ACHN (cell line): ENCODE results near the gene LATS2.
"Not testable (repeated sequence)": the region's sequence is repeated elsewhere in the genome, so short reads cannot be mapped to it uniquely, and the experiment has no call there.

ENCODE experiments used
- DNase-seq: peaks from one replicate; pipeline ENCODE4 v3.0.0-alpha.2; 2015
- in situ Hi-C: cut with HindIII; loops from 2 replicates; pipeline ENCODE4 v1.10.0; 2017; ENCODE audit warnings: low sequenced_read_pairs, low pct_ligation_motif_present, low pct_unique_long_range_greater_than_20kb

Gene LATS2

GRCh38 chr13:20987599-20987998, 73.8 kb downstream of the LATS2 start:
- in situ Hi-C loops, result no loop called here
- no peak for DNase-seq

DNA sequence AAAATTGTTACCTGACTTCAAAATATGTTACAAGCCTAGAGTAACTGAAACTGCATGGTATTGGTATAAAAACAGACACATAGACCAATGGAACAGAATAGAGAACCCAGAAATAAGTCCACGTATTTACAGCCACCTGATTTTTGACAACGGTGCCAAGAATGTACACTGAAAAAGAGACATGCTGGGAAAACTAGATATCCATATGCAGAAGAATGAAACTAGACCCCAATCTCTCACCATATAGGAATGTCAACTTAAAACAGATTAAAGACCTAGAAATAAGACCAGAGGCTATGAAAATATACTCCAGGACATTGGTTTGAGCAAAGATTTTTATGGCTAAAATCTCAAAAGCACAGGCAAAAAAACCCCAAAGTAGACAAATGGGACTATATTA, 76.5 kb downstream of the LATS2 start:
- in situ Hi-C loops, result no loop called here
- no peak for DNase-seq

DNA sequence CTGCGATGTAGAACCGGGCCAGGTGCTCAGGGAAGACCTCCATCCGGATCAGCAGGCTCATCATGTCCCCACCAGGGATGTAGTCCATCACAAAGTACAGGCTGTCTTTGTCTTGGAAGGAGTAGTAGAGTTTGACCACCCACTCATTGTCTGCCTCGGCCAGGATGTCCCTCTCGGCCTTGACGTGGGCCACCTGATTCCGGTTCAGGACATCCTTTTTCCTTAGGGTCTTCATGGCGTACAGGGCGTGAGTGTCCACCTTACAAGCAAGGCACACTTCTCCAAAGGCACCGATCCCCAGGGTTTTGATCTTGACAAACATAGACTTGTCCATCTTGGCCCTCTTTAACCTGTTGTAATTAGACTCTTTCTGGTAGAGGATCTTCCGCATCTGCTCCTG, 78.0 kb downstream of the LATS2 start:
- in situ Hi-C loops, result no loop called here

DNA sequence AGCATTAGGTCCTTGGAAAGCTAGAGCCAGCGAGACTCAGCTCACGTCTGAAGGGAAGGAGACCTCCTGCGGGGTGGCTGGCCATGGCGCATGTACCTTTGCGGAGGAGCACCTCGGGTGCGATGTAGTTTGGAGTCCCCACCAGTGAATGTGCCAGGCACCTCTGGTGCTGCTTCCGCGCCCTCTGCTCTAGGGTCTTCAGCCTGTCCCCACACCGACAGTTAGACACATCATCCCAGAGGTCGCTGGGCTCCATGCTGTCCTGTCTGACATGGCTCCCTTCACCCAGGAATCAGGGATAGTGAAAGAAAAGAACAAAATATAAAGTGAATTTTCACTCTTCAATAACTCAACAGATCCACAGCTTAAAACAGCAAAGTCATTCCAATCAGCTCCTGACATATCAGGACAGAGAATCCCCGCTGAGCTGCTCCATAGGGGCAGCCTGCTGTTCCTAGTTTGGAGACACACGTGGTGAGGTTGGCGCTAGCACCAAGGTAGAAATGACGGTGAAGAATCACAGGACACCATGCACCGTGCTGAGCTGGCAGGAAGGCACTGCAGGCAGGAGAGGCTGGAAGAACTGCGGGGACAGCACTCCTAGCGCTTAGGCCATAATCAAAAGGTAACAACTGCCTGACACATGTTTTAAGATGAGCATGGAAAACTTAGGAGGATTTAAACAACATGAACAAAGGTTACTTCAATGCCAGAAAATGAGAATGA, 79.9 kb downstream of the LATS2 start:
- in situ Hi-C loops, result no loop called here
- no peak for DNase-seq

More for the DNA sequence above, 78.0 kb downstream of the LATS2 start:
- no peak for DNase-seq

DNA sequence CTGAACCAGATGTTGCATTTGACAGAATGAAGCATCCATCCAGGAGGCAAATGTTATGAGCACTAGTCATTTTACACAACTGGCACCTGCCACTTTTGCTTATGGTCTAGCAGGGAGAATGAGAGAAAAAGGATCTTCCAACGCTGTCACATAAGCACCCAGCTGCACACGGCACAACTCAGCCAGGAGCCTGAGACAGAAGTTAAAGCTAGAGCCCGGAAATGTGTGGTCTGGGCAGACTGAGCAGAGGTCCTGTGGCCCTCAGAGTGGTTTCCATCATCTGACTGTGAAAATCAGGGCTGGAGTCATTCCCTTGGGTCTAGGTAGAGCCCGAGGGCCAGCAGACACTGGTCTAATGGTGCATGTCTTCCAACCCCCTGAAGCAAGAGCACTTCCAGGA, 80.5 kb downstream of the LATS2 start:
- DNase-seq, result no peak
- in situ Hi-C loops, result no loop called here

DNA sequence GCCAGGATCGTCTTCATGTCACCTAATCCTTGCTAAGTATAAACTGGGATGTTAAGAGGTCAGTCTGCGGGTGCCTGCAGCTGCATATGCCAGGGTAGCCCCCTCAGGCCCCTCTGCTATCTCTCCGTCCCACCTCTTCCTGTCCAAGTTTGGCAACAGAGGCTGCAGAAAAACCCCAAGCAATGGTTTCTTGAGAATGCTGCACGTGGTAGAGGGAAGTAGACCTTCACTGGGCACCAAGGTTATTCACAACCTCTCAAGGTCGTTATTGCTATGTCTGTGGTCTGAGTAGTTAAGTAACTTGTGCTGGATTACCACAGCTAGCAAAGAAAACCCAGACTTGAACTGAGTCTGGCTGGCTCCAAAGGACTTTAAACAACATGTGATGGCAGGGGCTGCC, 81.0 kb downstream of the LATS2 start:
- in situ Hi-C loops, result no loop called here
- DNase-seq, result no peak

GRCh38 chr13:20977394-20977793, 84.0 kb downstream of the LATS2 start:
- no peak for DNase-seq
- in situ Hi-C loops, result no loop called here

DNA sequence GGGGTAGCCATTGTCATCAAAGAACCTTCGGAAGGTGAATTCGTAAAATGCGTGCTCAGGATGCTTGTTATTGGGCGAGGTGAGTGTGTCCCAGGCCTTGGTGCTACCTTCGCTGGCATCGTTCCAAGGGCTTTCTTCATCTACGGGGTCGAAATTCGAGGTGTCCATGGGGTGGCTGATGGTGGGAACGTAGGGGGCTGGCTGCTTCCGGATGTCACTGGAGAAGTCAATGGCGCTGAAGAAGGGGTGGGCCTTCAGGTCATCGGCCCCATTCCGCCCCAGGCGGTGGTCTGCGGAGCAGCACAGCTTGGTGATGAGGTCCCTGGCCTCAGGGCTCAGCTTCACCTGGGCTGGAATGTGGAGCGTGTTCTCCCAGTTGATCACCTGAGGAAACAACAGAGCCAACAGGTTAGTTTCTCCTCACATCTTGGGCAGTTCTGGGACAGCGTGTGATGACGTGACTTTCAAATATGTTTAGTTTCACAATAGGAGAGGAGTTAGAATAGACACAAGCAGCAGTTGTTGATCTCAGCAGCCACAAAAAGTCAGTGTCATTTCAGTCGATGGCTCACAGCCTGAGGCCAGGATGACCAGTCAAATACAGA, 86.3 kb downstream of the LATS2 start:
- no peak for DNase-seq
- in situ Hi-C loops, result no loop called here

GRCh38 chr13:20973886-20974425, 87.4 kb downstream of the LATS2 start:
- in situ Hi-C loops, result no loop called here
- no peak for DNase-seq

DNA sequence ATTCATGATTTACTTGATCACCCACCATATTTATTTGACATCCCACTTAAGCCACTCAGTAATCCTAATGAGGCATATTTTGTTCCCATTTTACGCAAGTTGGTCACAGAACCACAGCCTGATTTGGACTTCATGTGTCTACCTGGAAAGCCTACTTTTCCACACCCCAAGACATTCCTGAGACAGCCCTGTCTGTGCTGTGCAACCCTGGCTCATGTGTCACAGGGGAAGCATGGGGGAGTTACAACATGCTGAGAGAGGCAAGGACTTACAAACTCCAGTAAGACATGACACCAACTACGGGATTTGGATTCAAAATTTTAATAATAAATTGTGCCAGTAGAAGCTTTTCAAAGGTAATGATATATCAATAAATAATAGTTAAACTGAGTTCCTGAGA, 88.7 kb downstream of the LATS2 start:
- no peak for DNase-seq
- in situ Hi-C loops, result no loop called here

DNA sequence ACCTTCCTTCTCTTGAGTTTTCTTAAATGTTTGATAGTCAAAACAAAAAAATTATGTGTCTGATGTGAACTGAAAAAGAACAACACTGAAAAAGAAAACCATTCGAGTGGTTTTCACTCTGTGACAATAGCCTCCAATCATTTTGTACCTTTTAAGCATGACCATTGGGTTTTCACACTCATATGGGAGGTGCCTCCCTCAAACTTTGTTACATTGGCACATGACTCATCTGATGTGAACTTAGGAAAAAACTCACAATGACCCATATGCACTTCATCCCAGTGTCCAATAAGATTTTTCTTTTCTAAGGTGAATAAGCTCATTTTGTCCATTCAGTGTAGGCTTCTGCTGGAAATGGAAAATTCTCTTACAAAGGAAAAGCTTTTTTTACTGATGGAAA, 92.2 kb downstream of the LATS2 start:
- in situ Hi-C loops, result no loop called here
- DNase-seq, result peak; percentile 47

- in situ Hi-C loops, result no loop called here
- peak; percentile 29 for DNase-seq
These were observed 92.6 kb downstream of the LATS2 start for GRCh38 chr13:20968745-20969144.

GRCh38 chr13:20967340-20967739, 94.0 kb downstream of the LATS2 start:
- in situ Hi-C loops, result no loop called here

GRCh38 chr13:20964904-20965303, 96.5 kb downstream of the LATS2 start:
- in situ Hi-C loops, result no loop called here
- DNase-seq, result peak; percentile 90

More at GRCh38 chr13:20967340-20967739, 94.0 kb downstream of the LATS2 start:
- DNase-seq, result no peak

DNA sequence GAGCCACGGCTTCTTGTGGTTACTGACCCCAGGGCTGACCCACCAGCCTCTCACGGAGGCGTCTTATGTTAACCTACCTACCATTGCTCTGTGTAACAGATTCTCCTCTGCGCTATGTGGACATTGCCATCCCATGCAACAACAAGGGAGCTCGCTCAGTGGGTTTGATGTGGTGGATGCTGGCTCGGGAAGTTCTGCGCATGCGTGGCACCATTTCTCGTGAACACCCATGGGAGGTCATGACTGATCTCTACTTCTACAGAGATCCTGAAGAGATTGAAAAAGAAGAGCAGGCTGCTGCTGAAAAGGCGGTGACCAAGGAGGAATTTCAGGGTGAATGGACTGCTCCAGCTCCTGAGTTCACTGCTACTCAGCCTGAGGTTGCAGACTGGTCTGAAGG, 99.7 kb downstream of the LATS2 start:
- DNase-seq, in situ Hi-C loops: not testable (repeated sequence)

DNA sequence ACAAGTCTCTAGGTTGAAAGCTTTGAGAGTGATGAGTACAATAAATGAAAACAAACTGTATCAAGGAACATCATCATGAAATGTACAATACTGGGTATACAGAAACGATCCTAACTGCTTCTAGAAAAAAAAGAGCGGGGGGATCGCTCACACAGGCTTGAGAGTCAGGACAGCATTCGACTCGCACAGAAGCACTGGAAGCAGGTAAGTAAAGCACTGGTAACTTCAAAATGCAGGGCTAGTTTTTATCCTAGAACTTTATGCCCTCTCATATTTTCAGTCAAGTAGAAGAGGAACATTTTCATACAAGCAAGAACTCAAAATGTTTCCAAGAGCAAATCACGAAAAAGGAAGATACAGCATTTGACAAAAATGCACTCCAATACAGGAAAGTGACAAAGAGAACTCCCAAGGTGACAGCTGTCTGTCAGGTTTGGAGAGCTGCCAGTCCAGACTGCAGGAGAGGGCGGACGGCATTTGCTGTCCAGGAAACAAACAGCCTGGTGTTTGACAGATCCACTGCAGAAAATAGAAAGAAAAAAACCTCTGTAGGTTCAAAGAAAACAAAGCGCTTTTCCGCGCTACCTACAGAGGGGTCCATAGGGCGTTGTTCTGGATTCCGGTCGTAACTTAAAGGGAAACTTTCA, 100.6 kb downstream of the LATS2 start:
- no peak for DNase-seq
- in situ Hi-C loops, result no loop called here

DNA sequence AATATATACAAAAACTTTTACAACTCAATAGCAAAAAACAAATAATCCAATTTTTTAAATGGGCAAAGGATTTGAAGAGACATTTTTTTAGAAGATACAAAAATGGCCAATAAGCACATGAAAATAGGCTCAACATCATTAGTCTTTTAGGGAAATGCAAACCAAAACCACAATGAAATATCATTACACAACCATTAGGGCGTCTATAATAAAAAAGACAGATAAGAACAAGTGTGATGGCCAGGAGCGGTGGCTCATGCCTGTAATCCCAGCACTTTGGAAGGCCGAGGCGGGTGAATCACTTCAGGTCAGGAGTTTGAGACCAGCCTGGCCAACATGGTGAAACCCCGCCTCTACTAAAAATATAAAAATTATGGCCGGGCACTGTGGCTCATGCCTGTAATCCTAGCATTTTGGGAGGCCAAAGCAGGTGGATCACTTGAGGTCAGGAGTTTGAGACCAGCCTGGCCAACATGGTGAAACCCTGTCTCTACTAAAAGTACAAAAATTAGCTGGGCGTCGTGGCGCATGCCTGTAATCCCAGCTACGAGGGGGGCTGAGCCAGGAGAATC, 104.3 kb downstream of the LATS2 start:
- in situ Hi-C loops, DNase-seq: not testable (repeated sequence)

GRCh38 chr13:20955496-20955895, 105.9 kb downstream of the LATS2 start:
- in situ Hi-C loops, result no loop called here
- no peak for DNase-seq

GRCh38 chr13:20953245-20953931, 108.0 kb downstream of the LATS2 start:
- DNase-seq, result no peak
- in situ Hi-C loops, result no loop called here
